Measurements from ENCODE around the gene CEP120. TPM values are rescaled to one million over a fixed set of nuclear protein-coding genes. Genes with fewer than 3 reads are reported as not detected.

Gene CEP120
- total RNA-seq, 1 donor from 2014 or later, result 11.8 TPM

DNA sequence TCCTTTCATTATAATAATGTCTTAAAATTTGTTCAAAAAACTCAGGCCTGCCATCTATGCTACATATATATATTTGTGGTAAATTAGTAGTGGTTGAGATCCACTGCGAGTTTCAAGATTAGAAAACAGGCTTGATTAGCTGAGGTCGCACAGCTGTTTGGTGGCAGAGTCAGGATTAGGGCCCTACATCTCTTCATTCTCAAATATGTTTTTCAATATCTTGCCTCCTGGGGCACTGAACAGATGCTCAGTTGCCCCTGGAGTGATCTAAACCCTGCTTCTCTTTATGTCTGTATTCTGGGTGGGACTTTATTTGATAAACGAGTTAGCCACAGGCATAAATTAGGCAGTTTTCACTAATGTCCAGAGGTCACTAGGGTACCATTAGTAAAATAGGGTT, 27.8 kb upstream of the CEP120 start:
- no peak overlapping the region for H3K4me3 ChIP-seq
- no peaks in the 10 kb centered on the region for H3K9me3 ChIP-seq (replicated peaks)
- no peak for DNase-seq
- H3K27me3 ChIP-seq (ENCODE audit: low read depth), result no peaks in the 10 kb centered on the region
- H3K36me3 ChIP-seq, result no peaks in the 10 kb centered on the region
- intact Hi-C loops (cut with micrococcal nuclease), result no loop called here
- H3K27ac ChIP-seq (replicated peaks), result no peak overlapping the region
- TF ChIP-seq, protein P1, sequence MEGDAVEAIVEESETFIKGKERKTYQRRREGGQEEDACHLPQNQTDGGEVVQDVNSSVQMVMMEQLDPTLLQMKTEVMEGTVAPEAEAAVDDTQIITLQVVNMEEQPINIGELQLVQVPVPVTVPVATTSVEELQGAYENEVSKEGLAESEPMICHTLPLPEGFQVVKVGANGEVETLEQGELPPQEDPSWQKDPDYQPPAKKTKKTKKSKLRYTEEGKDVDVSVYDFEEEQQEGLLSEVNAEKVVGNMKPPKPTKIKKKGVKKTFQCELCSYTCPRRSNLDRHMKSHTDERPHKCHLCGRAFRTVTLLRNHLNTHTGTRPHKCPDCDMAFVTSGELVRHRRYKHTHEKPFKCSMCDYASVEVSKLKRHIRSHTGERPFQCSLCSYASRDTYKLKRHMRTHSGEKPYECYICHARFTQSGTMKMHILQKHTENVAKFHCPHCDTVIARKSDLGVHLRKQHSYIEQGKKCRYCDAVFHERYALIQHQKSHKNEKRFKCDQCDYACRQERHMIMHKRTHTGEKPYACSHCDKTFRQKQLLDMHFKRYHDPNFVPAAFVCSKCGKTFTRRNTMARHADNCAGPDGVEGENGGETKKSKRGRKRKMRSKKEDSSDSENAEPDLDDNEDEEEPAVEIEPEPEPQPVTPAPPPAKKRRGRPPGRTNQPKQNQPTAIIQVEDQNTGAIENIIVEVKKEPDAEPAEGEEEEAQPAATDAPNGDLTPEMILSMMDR (IDR thresholded peaks at IDR 0.05; ENCODE audit: borderline replicate concordance), result no peak
- peaks cover 18% of the 10 kb centered on the region for H3K4me1 ChIP-seq

DNA sequence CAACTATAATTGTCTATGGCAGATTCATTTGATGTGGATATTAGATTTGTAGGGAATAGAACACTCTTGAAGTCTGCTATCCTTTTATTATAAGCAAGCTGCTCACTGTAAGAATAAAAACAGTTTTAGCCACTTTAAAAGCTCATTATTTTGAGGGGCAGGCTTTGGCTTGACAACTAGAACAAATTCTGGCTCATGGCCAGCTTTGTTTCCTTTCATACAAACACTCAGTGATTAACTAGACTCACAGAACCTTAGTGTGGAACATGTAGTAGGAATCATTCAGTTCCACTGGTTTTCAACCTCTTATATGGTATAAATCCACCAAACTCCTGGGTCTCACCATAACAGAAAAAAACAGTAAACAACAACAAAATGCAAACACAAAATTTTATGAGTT, 27.4 kb upstream of the CEP120 start:
- no peak overlapping the region for H3K4me3 ChIP-seq
- no peaks in the 10 kb centered on the region for H3K36me3 ChIP-seq
- intact Hi-C loops (cut with micrococcal nuclease), result no loop called here
- no peaks in the 10 kb centered on the region for H3K27me3 ChIP-seq (ENCODE audit: low read depth)
- no peak for DNase-seq
- H3K27ac ChIP-seq (replicated peaks), result no peak overlapping the region
- TF ChIP-seq, protein P1 (IDR thresholded peaks at IDR 0.05; ENCODE audit: borderline replicate concordance), result no peak
- no peaks in the 10 kb centered on the region for H3K9me3 ChIP-seq (replicated peaks)
- H3K4me1 ChIP-seq, result peaks cover 18% of the 10 kb centered on the region

DNA sequence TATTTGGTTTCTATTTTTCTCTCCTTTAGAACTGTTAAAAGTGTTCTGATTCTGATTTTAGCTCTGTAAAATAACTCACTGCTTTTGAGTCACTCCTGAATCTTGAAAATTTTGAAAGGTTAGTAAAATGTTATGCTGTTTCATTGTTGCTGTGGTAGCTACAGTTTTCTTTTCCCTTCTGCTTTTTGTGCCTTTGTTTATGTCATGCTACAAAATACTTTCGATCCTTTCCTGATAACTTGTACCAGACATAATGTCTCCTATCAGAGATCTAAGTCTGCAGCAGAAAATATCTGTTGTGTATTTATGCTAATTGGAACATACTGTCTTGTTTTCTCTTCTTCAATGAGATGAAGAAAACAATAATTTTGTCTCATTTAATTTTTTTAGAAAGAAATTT, 26.9 kb upstream of the CEP120 start:
- TF ChIP-seq, protein P1 (IDR thresholded peaks at IDR 0.05; ENCODE audit: borderline replicate concordance), result no peak
- H3K36me3 ChIP-seq, result no peaks in the 10 kb centered on the region
- no peaks in the 10 kb centered on the region for H3K27me3 ChIP-seq (ENCODE audit: low read depth)
- H3K27ac ChIP-seq (replicated peaks), result no peak overlapping the region
- intact Hi-C loops (cut with micrococcal nuclease), result no loop called here
- no peak overlapping the region for H3K4me3 ChIP-seq
- DNase-seq, result no peak
- H3K9me3 ChIP-seq (replicated peaks), result no peaks in the 10 kb centered on the region
- peaks cover 17% of the 10 kb centered on the region for H3K4me1 ChIP-seq

DNA sequence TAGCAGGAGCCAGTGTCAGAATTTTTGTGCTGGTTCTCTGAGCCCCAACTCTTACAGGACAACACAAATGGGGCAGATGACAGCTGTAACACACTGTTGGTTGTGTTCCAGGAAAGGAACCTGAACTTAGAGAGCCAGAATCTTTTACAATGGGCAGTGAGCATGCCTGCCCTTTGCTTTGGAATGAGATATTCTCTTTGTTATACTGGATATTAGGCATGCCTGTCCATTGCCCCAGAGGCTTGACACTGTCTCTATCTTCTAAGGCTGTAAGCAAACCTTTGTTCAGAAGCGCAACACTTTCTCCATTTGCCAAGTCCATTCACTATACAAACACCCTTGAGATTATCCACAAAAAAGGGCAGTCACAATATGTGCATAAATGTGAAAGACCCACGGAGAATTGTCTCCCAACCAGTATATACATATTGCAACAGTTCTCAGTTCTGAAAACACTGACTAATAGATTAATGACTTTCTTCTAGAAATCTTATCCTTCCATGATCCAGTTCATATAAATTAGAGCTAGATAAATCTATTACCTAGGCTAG, 26.3 kb upstream of the CEP120 start:
- no peak overlapping the region for H3K4me3 ChIP-seq
- no peaks in the 10 kb centered on the region for H3K9me3 ChIP-seq (replicated peaks)
- H3K4me1 ChIP-seq, result peaks cover 11% of the 10 kb centered on the region
- H3K27me3 ChIP-seq (ENCODE audit: low read depth), result no peaks in the 10 kb centered on the region
- TF ChIP-seq, protein P1 (IDR thresholded peaks at IDR 0.05; ENCODE audit: borderline replicate concordance), result no peak
- no peaks in the 10 kb centered on the region for H3K36me3 ChIP-seq
- intact Hi-C loops (cut with micrococcal nuclease), result no loop called here
- DNase-seq, result no peak
- H3K27ac ChIP-seq (replicated peaks), result no peak overlapping the region

DNA sequence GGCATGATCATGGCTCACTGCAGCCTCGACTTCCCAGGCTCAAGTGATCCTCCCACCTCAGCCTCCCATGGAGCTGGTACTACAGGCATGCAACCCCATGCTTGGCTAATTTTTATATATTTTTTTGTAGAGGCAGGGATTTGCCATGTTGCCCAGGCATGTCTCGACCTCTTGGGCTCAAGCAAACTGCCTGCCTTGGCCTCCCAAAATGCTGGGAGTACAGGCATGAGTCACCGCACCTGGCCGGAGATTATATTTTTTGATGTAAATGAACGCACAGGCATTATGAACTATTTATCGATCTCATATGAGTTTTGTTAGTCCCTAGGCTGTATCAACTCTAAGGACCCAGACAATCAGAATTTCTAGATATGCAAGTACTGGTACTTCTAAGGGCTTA, 25.5 kb upstream of the CEP120 start:
- DNase-seq, result no peak
- H3K27ac ChIP-seq (replicated peaks), result no peak overlapping the region
- intact Hi-C loops (cut with micrococcal nuclease), result no loop called here
- H3K36me3 ChIP-seq, result no peaks in the 10 kb centered on the region
- peaks cover 11% of the 10 kb centered on the region for H3K4me1 ChIP-seq
- no peak overlapping the region for H3K4me3 ChIP-seq
- no peaks in the 10 kb centered on the region for H3K27me3 ChIP-seq (ENCODE audit: low read depth)
- H3K9me3 ChIP-seq (replicated peaks), result no peaks in the 10 kb centered on the region
- TF ChIP-seq, protein P1 (IDR thresholded peaks at IDR 0.05; ENCODE audit: borderline replicate concordance), result no peak

Measured in left ventricle myocardium inferior (tissue), 1 donor.